DMS114 treated with DMSO at 0.1 percent for 48 hours (cell line): ENCODE measurements around the gene IL34.
"Not testable (repeated sequence)": the region's sequence is repeated elsewhere in the genome, so short reads cannot be mapped to it uniquely, and the experiment has no call there.

Experiments
- DNase-seq: peaks from one replicate; lab custom pipeline; 2025; ENCODE audit not compliant: unreplicated experiment; lab: John Stamatoyannopoulos, UW

Gene IL34

DNA sequence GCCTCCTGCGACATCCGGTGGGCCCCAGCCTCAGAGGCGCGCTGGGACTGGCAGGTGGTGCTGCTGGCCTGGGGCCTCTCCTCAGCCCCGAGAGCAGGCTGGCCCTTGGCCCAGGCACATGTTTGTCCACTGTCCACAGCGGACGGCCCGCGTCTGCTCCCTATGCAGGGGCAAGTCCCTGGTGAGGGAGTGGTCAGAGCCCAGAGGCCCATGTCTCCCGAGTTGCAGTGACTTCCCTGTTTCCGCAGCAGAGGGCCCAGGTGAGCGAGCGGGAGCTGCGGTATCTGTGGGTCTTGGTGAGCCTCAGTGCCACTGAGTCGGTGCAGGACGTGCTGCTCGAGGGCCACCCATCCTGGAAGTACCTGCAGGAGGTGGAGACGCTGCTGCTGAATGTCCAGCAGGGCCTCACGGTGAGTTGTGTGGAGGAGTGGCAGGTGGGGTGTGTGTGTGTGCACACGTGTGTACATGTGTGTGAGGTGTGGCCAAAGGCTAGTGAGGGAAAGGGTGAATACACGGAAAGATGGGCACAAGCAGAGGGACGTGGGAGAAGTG, 10.4 kb downstream of the IL34 start:
- DNase-seq = no peak

DNA sequence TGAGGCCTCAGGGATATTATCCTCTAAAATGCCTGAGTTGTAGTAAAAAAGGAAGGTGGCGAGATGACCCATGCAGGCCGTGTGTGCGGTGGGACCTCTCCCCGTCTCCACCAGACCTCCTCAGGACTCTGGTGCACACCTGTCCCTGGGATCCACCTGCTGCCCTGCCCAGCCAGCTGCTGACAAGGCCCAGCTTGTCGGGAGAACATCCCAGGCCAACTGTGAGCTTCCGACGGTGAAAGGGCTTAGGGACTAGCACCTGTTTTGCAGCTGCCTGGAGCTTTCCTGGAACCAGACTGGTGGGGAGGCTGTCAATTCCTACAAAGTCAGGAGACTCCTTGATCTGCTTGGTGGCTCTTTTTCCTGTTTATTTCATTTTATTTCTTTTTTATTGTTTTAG, 11.6 kb downstream of the IL34 start:
- DNase-seq = no peak

DNA sequence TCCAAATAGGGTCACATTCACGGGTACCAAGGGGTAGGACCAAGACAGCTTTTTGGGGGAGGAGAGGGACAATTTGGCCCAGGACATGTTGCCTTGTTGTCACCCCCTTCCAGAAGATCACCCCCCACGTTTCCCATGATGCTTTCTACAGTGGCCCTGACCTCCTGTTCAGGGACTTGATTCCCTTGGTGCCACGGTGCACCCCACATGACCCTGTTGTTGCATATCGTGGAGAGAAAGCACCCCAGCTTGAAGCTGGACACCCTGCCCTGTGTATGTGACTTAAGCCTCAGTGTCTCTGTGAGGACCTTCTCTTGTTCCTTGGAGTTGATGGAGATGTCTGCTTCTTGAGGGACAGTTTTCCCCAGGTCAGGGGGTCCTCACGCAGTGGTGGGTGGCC, 12.6 kb downstream of the IL34 start:
- DNase-seq = no peak

DNA sequence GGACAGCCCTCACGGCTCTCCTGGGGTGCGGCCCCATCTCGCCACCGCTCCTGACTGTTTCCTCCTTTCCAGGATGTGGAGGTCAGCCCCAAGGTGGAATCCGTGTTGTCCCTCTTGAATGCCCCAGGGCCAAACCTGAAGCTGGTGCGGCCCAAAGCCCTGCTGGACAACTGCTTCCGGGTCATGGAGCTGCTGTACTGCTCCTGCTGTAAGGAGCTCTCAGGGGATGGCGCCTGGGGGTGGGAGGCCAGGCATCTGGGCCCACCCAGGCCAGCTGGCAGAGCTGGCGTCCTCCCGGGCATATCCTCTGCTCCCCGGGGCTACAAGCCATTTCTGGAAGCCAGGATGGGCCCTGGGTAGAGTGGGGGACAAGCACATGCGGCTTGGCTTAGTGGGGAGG, 13.2 kb downstream of the IL34 start:
- no peak for DNase-seq

DNA sequence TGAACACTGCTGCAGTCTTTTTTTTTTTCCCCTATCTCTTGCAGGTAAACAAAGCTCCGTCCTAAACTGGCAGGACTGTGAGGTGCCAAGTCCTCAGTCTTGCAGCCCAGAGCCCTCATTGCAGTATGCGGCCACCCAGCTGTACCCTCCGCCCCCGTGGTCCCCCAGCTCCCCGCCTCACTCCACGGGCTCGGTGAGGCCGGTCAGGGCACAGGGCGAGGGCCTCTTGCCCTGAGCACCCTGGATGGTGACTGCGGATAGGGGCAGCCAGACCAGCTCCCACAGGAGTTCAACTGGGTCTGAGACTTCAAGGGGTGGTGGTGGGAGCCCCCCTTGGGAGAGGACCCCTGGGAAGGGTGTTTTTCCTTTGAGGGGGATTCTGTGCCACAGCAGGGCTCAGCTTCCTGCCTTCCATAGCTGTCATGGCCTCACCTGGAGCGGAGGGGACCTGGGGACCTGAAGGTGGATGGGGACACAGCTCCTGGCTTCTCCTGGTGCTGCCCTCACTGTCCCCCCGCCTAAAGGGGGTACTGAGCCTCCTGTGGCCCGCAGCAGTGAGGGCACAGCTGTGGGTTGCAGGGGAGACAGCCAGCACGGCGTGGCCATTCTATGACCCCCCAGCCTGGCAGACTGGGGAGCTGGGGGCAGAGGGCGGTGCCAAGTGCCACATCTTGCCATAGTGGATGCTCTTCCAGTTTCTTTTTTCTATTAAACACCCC, 13.8 kb downstream of the IL34 start:
- no peak for DNase-seq

DNA sequence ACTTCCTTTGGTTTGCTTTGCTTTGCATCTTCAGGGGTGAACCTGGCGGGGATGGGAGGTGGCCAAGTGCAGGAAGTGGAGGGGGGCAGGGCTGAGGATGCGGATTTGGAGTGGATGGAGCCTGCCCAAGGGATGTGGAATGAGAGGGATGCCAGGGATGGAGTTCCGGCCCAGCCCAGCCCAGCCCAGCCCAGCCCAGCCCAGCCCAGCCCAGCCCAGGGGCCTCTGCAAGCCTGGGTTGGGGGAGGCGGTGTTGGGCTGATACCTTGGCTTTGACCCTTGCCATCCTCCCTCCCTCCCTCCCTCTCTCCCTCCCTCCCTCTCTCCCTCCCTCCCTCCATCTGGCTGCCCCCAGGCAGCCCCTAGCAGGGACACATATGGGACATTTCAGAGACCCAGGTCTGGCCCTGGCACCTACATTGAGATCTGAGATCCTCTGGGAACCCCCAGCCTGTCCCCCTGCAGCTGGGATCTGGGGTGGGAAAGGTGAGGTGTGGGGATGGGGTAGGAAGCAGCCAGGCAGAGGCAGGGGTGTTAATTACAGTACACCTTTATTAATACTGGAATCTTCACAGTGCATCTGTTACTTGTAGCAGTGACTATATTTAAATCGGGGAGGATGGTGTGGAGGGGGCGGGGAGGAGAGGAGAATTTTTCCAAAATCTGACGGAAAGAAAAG, 14.5 kb downstream of the IL34 start:
- no peak for DNase-seq

DNA sequence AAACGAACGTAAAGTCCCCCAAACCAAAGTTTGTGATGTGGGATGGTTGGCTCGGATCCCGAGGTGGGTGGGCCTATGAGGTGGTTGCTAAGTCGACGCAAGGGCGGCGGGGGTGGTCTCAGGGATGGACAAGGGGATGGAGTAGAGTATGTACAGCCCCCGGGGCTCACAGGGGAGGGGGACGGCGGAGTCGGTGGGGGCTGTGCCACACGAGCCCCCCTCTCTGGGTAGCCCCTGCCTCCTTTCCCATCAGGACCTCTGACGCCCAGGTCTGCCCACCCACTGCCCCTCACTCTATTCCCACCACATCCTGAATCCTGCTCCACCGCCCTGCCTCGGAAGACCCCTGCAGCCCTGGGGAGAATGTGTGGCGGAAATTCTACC, 15.2 kb downstream of the IL34 start:
- DNase-seq = no peak

DNA sequence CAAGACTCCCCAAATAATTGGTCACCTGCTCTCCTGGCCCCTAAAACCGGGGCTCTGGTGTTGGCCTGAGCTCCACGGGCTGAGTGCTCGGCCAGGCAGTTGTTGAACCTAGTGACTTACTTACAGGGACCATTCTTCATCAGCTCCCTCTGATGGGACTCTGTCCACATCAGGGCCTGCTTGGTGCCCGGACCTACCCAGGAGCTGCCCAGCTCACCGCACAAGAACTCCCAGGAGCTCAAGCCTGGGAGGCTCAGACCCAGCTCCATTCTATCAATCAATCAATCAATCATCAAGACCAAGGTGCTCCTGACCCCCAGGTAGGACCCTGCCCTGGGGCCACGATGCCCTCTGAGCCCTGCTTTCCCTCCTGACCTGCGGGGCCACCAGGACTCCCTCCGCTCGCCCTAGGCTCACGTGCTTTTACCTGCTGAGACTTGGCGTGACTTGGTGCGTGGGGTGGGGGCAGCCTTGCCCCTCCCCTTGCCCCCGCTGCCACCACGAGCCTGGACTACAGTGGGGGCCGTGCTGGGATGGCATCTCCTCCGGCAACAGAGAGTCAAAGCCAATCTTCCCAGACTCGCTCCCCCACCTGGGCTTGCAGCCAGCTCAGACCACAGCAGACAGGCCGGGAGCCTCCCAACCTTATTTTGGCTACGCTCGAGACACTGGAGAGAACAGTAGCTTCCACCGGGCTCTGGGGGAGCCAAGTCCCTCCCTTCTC, 15.7 kb downstream of the IL34 start:
- no peak for DNase-seq

DNA sequence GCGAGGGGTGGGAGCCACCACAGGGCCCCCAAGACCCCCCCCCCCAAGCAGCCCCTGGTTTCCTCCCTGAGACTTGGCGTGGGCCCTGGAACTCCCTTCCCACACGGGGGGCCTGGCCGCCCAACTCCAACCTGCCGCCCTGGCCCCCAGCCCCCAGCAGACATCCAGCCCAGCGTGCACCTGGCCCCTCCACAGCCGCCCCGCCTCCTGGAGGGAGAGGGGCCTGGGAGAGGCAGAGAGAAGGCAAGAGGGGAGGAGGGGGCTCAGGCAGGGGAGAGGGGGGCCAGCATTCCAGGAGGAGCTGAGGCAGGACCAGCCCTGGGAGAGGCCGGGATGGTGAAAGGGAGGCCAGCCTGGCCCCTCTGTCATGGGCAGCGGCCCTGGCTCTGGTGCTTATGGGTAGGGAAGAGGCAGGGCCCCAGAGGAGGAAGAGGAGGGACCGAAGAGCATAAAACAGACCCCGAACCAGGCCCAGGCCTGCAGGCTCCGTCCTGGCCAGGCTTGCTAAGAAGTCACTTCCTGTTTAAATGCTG, 16.7 kb downstream of the IL34 start:
- DNase-seq = no peak

DNA sequence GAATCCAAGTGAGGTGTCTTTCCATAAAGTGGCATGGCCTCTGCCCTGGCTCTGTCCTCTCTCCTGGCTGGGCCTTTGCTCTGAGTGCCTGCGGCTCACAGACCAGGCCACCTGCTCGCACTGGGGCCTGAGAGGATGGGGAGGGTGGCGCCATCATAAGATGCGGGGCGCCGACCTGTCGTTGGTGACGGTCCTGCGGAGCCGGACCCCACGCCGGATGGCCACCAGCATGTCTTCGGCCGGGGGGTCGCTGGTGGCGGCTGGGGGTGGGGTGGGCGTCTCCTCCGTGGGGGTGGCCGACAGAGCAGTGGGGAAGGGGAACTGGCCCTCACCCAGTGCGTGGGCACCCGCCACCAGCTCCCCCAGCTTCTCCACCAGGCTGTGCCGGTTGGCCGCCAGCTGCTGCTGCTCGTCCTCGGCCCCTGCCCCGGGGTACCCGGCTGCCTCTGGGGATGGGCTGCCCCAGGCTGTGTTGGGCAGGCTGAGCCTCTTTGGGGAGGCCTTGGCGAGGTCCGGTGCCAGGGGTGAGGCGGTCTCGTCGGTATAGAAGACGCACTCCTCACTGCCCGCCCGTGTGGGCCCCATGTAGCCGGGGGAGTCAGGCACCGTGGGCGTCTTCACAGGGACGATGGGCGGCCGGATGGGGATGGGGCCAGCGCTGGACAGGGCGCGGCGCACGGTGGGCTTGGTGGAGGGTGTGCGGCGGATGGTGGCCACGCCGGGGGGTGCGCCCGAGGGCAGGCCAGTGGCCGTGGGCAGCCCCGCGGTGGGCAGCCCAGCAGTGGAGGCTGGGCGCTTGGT, 17.4 kb downstream of the IL34 start:
- no peak for DNase-seq

DNA sequence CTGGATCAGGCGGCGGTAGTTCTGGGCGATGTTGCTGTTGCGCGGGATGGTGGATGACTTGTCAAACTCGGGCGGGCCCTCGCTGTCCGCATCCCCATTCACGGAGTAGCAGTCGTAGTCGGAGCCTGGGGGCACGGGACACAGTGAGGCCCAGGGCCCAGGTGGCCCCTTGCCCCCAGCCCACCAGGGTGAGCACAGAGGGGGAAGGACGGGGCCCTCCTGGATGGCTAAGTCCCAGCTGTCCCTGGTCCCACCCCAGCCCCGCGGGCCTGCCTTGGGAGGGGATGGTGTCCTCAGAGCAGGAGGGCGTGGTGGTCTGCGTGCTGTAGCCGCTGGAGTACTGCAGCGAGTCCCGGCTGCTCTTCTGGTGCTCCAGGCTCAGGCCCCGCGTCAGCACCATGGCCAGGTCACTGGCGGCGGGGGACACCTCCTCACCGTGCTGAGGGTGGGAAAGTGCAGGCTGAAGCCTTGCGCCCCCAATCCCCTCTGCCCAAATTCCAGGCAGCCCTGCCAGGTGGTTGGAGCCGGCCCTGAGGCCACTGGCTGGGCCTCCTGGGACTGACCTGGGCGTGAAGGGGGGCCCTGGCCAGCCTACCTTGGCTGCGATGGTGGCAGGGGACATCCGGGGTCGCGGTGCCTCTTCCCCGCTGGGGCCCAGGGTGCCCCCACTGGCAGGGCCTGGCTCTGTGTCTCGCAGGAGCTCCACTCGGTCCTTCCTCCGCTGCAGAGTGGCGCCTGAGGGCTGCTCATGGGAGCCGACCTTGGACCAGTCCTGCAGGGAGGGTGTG, 18.2 kb downstream of the IL34 start:
- DNase-seq = no peak

DNA sequence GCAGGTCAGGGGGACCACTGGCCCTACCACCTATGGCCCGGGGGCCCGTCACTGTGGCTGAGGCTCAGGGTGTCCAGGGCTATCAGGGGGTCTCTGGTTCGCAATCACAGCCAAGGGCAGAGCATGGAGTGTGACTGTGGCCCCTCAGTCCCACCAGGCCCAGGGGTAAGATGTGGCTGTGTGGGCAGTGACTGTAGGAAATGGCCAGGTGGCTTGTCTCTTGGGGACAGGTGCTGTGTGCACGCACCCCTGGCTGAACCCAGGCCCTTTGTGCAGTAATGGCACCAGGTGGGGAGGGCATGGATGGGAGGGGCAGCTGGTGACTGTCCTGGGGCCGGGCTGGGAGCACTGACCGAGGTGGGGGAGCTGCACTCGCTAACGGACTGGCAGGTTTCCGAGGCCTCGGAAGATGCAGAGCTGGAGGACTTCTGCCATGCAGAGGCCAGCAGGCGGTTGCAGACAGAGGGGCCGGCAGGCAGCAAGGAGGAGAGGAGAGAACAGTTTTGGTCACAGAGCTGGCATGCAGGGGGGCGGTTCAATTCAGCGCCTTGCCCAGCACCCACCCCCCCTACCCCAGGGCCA, 18.8 kb downstream of the IL34 start:
- no peak for DNase-seq

DNA sequence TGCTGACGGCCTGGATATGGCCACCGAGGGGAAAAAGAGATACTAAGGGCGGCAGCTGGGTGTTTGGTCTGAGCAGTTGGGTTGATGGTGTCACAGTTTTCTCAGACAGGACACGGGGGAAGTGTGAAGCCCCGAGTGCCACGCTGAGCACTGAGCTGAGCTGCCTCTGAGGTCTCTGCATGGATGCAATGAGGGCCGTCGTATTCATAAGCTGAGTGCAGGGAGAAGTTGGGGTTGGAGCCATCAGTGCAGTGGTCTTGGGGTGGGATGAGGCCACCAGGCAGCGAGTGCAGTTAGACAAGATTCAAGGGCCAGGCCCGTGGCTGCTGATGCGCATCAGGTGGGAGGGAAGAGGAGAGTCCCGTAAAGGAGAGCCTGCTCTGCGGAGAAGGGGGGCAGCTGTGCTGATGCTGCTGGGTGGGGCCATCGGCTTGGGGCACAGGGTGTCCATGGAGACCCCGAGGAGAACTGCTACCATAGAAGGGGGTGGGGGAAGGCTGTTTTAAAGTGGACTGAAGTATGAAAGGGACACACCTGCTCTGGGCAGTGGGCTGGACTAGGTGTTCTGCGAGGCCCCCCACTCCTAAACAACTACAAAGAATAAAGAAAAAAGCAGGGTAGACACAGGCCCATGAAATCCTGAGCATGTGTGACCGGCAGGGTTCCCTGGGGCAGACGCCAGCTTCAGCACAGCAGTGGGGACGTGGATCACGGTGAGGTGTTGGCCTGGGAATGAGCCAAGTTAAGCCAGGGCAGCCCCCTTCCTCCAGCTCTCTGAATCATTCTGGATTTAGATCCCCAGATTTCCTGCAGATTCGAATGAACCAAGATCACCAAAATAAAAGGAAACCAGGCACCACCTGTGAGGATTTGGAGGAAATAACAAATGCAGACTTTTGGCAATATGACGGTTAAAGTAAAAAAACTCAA, 19.7 kb downstream of the IL34 start:
- DNase-seq = no peak

DNA sequence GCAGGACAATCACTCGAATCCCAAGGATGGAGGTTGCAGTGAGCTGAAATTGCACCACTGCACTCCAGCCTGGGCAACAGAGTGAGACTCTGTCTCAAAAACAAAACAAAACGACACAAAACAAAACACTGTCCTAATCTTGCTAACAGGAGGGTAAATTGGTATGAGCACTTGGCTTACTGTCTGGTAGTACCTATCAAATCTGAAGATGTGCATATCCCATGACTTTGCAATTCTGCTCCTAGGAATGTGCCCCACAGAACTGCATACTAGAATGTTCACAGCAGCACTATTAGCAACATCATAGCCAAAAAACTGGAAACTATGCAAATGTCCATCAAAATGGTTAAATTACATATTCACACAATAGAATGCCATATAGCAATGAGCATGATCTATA, 23.8 kb downstream of the IL34 start:
- DNase-seq = no peak

DNA sequence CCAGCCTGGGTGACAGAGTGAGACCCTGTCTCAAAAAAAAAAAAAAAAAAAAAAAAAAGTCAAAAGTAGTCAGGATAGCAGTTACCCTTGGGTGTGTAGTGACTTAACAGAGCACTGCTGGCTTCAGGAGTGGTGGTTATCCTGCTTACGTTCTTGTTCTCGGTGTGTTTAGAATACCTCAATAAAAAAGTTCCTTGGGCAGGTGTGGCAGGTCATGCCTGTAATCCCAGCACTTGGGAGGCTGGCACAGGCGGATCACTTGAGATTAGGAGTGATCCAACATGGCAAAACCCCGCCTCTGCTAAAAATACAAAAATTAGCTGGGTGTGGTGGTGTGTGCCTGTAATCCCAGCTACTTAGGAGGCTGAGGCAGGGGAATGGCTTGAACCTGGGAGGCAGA, 24.6 kb downstream of the IL34 start:
- DNase-seq = not testable (repeated sequence)

DNA sequence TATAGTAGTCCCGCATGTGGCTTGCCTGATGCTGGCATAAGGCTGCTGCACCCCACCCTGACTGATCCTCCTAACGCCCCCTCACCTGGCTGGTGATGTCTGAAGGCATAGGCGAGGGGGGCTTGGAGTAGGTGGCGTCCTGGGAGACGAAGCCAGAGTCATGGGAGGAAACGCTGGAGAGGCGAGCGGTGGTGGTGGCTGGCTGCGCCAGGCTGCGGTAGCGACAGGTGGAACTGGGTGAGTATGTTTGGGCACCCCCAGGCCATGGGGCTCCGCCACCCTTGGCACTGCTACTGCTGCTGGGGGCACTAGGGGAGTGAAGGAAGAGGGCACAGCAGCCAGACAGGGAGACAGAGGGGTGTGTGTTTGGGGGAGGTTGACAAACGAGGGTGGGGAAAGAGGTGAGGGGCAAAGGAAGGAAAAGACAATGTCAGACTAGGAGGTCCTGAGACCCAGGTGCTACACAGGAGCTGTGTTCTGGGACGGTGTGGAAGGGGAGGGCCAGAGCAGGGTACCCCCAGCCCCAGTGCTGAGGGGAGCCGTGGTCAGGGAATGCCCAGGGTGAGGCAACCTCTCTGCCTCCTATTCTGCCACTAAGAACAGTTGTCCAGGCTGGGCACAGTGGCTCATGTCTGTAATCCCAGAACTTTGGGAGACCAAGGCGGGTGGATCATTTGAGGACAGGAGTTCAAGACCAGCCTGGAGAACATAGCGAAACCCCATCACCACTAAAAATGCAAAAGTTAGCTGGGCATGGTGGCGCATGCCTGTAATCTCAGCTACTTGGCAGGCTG, 28.1 kb downstream of the IL34 start:
- DNase-seq = no peak

DNA sequence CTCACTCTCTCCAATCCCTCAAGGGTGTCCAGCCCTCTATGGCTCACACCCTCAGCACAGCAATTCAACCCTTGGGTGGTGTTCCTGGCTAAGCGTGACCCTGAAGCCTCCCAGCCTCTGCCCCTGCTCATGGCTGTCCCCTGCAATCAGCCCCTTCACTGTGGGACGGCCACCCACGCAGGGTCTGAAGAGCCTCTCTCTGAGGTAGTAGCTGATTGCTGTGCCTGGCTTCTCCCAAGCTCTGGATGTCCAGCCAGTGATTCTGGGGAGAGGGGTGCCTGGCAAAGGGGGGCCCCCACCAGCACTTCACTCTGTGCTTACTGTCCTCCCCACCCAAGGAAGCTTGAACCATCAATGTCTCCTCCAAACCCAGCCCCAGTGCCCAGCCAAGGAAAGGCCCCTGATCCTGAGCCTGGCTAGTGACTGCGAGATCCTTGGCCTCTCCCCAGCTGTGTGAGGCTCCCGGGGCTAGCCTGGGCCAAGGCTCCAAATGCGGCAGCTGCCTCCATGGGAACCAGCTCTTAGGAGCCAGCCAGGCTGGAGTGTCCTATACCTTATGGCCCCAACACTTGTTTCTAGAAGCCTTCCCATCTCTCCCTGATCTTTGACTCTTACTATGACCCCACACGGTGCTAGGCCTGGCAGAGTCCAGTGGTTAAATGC, 29.6 kb downstream of the IL34 start:
- DNase-seq = no peak
